ENCODE data around the gene UNKL.

DNA sequence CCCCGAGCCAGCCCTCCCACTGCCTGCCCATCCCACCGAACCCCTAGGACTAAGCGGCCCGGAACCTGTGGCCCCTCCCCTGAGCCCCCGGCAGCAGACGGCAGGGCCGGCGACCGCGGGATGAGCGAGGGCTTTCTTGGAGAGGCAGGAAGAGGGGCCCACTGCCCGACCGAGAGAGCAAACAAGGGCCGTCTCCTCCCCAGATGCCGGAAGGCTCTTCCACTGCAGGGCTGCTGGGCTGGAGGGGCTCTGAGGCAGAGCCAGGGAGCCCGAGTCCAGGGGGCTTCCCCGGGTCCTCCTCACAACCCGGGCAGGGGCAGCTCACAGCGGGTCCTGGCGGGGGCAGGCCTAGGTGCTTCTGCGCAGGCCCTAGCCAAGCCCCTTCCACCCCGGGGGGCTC is 19.3 kb upstream of the UNKL start:
- TF ChIP-seq, protein P1, sequence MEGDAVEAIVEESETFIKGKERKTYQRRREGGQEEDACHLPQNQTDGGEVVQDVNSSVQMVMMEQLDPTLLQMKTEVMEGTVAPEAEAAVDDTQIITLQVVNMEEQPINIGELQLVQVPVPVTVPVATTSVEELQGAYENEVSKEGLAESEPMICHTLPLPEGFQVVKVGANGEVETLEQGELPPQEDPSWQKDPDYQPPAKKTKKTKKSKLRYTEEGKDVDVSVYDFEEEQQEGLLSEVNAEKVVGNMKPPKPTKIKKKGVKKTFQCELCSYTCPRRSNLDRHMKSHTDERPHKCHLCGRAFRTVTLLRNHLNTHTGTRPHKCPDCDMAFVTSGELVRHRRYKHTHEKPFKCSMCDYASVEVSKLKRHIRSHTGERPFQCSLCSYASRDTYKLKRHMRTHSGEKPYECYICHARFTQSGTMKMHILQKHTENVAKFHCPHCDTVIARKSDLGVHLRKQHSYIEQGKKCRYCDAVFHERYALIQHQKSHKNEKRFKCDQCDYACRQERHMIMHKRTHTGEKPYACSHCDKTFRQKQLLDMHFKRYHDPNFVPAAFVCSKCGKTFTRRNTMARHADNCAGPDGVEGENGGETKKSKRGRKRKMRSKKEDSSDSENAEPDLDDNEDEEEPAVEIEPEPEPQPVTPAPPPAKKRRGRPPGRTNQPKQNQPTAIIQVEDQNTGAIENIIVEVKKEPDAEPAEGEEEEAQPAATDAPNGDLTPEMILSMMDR (conservative IDR thresholded peaks at IDR 0.05 in 1 of 2, IDR thresholded peaks at IDR 0.05 in 1 of 2; ENCODE audit: extremely low read depth in 1 of 2, insufficient read depth in 1 of 2, low read depth in 1 of 2, low read length in 2 of 2) = no peak
- no peak for TF ChIP-seq EZH2 (IDR thresholded peaks at IDR 0.05; ENCODE audit: borderline replicate concordance, low read length)
